GM21529 (cell line): ENCODE data around the gene P2RX6.
A peak's percentile ranks its signal among the peaks of the same experiment; 100 is the strongest.
"Not testable (repeated sequence)": the region's sequence is repeated elsewhere in the genome, so short reads cannot be mapped to it uniquely, and the experiment has no call there.

Experiments used
- ATAC-seq: cut with Tn5 transposase; IDR thresholded peaks from one replicate; pipeline ENCODE4 v1.9.1; 2021; ENCODE audit not compliant: unreplicated experiment

Gene P2RX6

DNA sequence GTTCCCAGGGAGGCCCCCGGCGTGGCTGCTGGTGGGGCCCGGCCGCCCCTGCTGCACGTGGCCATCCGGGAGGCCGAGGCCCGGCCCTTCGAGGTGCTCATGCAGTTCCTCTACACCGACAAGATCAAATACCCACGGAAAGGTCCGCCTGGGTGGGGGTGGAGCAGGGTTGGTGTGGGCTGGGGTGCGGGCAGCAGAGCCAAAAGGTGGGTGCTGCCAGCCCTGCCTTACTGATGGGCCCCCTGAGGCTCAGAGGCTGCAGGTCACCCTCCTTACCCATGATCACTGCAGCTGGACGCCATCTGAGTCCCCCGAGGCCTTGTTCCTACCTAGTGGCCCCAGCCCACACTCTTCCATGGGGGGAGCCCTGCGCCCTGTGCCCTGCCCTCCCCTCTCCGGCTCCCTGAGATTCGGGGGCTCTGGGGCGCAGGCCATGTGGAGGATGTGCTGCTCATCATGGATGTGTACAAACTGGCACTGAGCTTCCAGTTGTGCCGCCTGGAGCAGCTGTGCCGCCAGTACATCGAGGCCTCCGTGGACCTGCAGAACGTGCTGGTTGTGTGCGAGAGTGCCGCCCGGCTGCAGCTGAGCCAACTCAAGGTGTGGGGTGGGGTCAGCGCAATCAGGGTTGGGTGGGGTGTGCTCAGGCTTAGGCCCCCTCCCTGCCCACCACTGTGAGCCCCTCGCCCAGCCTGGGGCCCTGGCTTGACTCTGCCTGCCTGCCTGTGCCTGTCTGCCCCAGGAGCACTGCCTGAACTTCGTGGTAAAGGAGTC lies 20.6 kb upstream of the P2RX6 start:
- ATAC-seq, result no peak

DNA sequence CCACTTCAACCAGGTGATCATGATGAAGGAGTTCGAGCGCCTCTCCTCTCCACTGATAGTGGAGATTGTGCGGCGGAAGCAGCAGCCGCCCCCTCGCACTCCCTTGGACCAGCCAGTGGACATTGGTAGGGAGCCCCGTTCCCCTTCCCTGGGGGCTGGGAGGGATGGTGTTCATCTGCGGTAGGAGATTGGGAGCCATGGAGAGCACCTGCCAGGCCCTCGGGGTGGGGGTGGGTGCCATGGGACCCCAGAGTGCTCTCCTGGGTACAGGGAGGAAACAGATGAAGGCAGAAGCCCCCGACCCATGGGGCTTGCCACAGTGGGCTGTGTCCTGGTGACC lies 20.1 kb upstream of the P2RX6 start:
- no peak for ATAC-seq

DNA sequence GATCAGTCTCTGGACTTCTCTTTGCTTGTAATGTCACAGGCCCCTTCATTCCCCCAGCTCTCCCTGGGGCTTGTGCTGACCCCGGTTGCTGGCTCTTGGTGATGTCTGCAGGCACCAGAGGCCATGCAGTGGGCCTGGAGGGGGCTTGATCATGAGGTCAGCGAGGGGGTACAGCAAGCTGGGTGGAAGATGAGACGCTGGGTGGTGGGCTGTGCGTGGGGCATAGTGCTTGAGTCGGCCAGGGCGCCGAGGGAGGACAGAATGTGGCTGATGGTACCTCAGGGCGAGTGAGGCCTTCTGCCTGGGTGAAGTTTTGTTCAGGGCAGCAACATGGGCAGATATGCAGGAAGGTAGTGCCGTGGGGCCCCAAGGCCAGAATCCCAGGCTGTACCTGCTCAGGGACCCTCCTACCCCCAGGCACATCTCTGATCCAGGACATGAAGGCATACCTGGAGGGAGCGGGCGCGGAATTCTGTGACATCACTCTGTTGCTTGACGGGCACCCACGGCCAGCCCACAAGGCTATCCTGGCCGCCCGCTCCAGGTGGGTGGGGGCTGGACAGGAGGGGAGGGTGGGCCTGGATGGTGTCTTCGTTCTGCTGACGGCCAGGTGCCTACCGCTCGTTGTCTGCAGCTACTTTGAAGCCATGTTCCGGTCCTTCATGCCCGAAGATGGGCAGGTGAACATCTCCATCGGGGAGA lies 19.5 kb upstream of the P2RX6 start:
- ATAC-seq, result no peak

DNA sequence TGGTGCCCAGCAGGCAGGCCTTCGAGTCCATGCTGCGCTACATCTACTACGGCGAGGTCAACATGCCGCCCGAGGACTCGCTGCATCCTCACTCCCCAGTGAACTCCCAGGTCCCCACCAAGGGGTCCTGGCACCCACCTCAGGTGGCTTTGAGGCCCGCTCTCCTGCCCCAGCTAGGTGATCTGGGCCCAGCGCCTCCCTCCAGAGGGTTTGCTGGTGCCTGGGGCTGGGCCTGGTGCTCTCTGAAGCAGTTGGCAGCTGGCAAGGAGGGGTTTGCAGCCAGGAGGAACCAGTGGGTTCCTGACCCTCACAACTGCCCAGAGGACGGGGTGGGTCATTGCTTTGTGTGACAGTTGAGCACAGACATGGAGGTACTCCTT lies 18.9 kb upstream of the P2RX6 start:
- no peak for ATAC-seq

DNA sequence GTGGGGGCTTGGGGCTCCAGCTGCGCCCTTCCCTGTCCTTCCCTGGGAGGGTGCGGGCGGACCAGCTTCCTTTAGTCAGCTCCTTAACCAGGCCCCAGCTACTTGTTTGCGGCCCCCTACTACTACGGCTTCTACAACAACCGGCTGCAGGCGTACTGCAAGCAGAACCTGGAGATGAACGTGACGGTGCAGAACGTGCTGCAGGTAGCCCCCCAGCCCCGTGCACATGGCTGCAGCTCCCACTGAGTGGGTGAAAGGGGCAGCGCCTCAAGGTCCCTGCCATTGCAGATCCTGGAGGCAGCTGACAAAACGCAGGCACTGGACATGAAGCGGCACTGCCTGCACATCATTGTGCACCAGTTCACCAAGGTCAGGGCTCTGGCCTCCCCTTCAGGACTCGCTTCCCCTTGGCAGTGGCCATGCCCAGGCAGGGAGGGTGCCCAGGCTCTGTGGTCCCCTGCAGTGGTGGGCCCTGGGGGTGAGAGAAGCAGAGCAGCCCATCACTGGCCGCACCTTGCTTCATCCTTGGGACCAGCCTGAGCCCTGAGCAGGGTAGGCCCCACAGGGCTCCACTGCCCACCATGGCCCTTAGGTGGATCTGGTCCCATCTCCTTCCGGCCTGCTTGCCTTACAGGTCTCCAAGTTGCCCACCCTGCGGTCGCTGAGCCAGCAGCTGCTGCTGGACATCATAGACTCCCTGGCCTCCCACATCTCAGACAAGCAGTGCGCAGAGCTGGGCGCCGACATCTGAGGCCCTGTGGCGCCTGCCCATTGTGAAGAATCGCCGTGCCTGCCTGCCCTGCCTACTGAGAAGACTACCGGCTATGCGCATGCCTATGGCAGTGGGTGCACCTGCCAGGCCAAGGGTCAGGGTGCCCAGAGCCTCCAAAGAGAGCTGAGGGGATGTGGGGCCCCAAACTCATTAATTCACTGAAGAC lies 18.1 kb upstream of the P2RX6 start:
- ATAC-seq, result no peak

DNA sequence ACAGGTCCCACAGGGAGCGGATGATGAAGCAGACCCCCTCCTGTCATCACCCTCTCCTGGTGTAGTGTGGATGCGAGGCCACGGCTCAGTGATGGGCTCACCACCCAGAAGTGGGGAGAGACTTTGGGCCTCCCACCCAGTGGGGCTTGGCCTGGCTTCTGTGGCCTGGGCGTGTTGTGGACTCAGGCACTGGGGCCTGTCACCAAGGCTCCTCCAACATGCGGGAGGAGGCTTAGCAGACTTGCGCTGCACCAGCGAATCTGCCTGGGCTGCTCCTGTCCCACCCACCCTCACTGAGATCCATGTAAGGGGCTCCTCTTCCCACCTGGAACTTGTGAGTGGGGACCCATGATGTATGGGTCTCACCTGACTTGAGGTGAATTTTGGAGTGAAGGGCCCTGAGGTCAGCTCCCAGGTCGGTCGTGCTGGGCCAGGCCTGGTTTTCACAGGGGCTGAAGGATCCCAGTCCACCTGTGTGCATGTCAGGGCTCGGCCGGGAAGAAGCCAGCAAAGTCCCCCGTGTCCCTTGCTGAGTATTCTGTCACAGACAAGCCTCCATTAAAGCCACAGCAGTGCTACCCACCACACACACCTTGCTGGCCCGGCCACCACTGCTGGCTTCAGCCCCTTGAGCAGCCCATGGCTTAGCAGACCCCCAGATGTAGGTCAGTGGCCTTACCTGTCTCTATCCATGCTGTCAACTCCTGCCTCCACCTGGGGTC lies 17.3 kb upstream of the P2RX6 start:
- ATAC-seq, result no peak

DNA sequence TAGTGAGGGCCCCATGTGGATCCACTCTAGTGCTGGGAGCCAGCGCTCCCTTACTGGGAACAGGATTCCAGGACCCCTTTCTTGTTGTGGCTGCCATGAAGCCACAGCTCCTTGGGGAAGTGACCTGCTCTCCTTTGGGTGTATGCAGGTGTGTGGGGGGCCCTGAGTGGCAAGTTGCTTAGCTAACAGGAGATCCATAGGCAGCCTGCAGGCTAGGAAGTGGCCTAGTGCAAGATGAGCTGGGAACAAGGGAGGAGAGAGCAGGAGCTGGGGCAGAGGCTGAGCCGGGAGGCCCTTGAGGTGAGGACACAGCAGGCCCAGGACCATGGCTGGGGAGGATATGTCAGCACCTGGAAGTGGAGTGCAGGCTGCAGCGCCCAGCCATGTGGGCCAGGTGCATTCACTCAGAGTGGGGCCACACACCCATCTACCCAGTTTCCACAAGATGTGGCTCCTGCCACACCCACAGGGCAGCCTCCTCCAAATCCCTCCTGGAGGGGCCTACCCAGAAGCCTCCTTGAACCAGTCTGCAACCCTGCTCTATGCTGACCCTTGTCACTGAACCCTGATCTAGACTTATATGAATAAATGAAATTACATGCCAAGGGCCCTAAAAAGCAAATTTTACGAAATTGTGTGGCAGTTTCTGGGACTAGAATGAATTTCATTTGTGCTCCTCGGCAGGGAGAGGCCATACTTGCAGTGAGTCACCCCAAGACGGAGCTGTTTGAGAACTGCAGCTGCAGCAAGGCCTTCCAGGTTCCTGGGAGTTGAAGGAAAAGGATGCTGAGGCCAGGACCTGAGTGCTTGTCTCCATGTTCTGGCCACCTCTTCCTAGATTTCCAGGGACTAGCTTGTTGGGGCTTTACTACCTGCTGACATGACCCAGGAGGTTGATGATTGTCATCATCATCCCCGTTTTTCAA lies 16.3 kb upstream of the P2RX6 start:
- no peak for ATAC-seq

DNA sequence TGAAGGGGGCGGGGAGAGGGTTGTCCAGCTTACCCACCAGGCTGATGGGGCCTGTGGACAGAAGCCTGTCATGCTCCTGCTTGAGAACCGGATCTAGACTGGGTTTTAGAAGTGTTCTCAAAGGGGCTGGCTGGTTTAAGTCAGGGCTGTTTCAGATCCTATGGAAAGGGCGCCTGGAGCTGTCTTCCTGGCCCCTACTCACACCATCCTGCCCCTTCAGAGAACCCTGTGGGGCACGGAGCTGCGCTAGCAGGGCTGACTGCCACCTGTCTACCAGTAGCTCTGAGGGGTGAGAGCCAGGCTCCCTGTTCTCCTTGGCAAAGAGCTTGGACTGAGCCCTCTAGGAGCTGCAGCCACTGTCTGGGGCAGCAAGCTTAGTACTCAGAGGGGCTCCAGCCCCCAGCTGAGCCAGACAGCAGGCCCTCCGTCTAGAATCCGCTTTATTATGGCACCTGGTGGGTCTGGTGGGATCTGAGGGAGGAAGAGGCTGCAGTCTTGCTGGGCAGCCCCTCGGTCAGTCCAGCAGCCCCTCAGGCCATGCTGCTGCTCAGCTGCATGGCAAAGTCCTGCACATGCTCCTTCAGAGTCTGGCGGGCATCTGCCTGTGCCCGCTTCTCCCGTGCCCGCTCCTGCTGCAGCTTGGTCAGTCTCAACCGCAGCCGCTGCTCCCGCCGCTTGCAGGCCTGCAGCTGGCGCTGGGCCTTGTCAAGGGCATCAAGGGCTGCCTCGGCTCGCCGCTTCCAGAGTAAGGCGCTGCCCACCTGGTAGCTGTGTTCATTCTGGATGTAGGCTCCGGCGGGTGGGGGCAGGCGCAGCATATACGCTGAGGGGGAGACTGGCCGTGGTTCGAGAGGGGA lies 15.4 kb upstream of the P2RX6 start:
- ATAC-seq, result no peak

DNA sequence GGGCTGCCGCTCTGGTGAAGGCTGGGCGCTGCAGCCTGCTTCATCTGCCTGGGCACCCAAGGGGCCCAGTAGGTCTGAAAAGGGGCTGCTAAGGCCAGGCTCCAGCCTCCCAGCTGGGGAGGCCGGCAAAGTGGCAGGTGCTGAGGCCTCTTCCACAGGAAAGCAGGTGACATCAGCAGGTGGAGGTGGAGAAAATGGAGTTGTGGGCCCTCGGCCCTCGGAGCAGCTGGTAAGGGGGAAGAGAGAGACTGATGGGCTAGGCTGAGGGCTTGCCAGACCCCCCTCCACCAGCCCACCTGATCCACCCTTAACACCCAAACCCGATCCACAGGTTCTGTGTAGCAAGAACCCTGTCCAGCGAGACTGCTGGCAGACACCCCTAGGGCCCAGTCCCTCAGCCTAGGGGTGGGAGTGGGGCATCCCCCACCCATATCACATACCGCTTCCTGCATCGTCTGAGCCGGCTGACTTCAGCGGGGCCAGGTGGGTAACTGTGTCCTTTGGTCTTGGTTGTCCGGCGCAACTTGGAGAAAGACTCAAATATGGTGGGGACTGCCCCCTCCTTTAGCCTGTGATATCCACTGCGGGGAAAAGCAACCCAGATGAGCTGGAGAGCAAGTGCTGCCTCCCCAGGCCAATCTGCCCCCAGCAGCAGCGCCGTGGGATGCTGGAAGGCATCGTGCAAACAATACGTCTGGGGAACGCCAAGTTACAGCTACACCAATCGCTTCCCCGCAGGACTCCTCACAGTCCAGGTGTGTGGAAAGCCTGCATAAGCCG lies 14.6 kb upstream of the P2RX6 start:
- ATAC-seq, result no peak

DNA sequence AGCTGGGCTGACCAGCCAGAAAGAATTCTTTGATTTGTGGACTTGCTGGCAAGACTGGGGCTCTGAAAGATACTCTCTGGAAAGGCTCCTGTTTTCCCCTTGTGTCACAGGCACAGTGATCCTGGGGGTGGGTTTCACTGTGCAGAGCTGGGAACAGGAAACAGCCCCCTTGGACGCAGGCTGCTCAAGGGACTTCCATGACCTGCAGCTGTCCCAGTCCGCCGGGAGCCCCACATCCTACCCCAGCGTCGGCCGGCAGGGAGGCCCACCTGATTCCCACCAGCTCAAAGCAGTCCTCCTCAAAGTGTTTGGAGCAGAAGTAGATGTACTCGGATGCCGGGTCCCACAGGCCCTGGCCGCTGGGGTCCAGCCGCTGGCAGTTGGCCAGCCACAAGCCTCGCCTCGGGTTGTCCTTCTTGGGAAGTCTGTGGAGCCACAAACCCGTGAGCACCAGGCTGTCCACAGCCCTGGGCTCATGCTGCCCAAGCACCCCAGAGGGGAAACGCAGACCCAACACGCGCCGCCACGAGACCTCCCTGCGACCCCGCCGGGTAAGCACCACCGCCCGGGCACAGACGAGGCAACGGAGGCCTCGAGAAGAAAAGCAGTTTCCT lies 13.9 kb upstream of the P2RX6 start:
- ATAC-seq, result no peak

DNA sequence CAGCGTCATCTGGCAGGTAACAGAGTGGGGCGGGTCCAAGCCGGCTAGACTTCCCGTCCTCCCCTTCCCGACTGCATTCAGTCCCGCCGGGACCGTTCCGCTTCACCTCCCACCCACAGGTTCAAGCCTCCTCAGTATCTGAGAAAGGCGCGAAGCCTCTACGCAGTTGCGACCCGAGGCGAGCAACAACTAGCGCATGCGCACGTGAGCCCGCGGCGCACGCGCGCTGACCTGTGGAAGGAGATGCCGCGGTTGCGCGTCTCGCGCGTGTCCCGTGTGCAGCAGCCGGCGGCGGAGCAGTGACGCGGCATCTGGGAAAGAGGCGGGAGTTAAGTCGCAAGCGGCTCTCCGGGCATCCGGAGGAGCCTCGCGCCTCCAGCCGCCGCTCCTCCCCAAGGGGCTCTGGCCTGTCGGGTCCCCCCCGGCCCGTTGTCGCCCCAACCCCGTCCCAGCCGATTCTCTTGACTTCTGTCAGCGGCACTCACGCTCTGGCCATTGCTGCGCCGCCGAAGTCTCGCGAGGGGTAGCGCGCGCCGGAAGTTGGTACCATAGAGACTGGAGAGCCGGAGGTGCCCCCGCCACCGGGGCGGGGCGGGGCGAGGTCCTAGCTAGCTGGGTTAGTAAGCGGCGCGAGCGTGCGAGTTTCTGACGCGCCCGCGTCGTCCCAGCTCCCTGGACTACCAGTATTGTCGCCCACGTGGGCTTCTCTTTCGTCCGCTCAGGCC lies 13.2 kb upstream of the P2RX6 start, which contains the start of gene THAP7:
THAP7 (minus strand) TSS at position 518 of the 725 bp plus-strand sequence; CDS start at position 311, 207 bp downstream.
- ATAC-seq, result peak; percentile 85

DNA sequence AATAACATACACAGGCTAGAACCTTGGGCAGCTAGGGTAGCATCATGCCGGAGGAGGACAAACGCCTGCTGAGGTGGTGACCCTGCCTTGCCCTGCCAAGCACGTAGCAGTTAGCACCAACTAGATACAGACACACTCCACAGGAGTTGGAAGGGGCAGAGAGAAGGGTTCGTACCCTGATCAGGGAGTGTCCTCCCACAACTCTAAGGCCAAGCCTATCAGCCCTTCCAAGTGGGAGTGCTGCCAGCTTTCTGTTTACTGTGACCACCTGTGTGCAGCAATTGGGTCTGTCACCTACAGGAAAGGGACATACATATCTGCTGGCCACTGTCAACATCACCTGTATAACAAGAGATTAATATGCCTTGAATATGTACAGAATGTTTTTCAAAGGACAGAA lies 11.2 kb upstream of the P2RX6 start:
- no peak for ATAC-seq

DNA sequence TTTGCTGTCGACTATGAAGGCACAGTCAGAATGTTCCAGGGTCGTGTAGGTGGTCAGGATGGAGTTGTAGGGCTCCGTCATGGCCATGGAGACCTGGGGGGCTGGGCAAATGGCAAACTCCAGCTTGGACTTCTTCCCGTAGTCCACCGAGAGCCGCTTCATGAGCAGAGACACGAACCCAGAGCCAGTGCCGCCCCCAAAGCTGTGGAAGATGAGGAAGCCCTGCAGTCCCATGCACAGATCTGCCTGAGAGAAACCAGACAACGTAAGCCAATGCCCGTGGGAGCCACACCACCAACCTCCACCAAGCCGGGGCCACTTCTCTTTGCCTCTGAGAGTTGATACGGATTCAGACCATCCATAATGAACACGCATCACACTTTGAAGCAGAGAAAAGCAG lies 5.8 kb upstream of the P2RX6 start:
- ATAC-seq, result not testable (repeated sequence)

DNA sequence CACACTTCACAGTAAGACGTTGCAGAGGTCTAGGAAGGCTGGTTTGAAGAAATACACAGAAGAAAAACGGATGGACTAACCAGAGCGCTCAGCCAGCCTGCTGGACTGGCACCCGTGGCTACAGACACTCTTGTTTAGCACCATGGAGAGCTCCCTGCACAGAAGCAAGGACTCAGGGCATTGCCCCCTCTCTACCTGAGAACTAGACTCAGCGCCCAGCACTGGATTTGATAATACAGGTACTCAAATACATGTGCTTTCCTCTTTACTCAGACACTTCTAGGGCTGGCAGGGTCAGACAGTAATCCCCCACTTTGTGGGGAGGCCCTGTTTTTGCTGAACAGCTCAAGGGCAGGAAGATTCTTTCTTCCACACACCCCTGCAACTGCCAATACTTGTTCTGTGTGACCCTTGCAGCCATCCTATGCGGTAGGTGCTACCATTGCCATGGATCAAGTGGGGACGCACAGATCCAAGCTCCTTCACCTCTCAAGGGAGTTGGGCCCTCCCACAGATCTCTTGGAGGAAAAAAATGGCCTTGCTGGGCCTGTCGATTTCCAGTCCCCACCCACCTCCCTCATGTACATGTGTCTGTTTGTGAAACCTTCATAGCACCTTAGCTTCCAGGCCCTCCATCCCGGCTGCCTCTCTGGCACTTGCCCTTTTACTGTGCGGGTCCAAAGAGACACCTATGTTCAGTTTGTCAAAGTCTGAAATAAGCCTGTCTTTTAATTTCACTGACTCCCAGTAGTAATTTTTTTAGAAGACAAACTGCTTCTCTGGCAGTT lies 5.1 kb upstream of the P2RX6 start:
- no peak for ATAC-seq

DNA sequence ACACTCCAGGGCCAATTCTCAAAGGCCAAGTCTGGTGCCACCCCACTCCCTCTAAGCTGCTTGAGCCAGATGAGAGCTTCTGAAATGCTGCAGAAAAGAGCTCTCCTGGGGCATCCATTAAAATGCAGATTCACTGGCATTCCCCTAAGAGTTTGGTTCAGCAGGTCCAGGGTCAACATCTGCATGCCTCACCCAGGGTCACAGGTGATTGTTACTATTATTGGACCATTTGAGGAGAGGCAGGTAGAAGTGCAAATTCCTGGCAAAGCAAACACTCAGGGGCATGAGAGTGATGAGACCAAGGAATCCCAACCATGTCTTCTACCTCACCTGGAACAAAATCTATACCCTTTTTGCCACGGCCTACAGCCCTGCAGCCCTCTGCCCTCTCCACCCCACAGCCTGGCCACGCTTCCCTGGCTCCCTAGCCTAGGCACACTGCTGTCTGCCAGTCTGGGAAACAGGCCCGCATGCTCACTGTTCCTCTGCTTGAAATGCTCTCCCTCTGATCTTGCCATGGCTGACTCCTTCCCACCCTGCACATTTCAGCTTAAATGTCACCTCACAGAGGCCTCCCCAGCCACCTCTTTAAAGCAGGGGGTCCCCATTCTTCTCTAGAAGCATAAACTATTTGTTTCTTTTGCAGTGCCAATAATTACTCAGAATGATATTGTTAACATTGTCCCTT lies 4.4 kb upstream of the P2RX6 start:
- ATAC-seq, result no peak
